Measurements from ENCODE around the gene HOXB13.
"Not testable (repeated sequence)": the region's sequence is repeated elsewhere in the genome, so short reads cannot be mapped to it uniquely, and the experiment has no call there.

Gene HOXB13

GRCh38 chr17:48726114-48726915 lies 2.2 kb downstream of the HOXB13 start:
- DNase-seq (ENCODE audit: low spot score) = no peak

GRCh38 chr17:48725288-48726064 lies 3.1 kb downstream of the HOXB13 start:
- no peak for DNase-seq (ENCODE audit: low spot score)

- DNase-seq (ENCODE audit: low spot score) = no peak
Measured at GRCh38 chr17:48725004-48725287, 3.6 kb downstream of the HOXB13 start.

GRCh38 chr17:48724251-48725003 lies 4.1 kb downstream of the HOXB13 start:
- peak; percentile 86 for DNase-seq (ENCODE audit: low spot score)

GRCh38 chr17:48723423-48724250 lies 4.9 kb downstream of the HOXB13 start:
- no peak for DNase-seq (ENCODE audit: low spot score)

GRCh38 chr17:48722915-48723422 lies 5.6 kb downstream of the HOXB13 start, which contains the start of gene PRAC2:
Gene PRAC2 (plus strand): TSS chr17:48723185. CDS start chr17:48724411, 1,226 bp downstream.
- DNase-seq (ENCODE audit: low spot score) = no peak

GRCh38 chr17:48722201-48722907 lies 6.2 kb downstream of the HOXB13 start, which contains the start of gene PRAC1:
Gene PRAC1 (minus strand): TSS chr17:48722518. CDS start chr17:48722392, 126 bp downstream.
- no peak for DNase-seq (ENCODE audit: low spot score)

- no peak for DNase-seq (ENCODE audit: low spot score)
Measured at GRCh38 chr17:48721009-48721402, 7.5 kb downstream of the HOXB13 start.

- no peak for DNase-seq (ENCODE audit: low spot score)
Measured at GRCh38 chr17:48720266-48721008, 8.1 kb downstream of the HOXB13 start.

GRCh38 chr17:48719642-48720265 lies 8.8 kb downstream of the HOXB13 start:
- no peak for DNase-seq (ENCODE audit: low spot score)

- DNase-seq (ENCODE audit: low spot score) = no peak
Measured at GRCh38 chr17:48718761-48719641, 9.5 kb downstream of the HOXB13 start.

GRCh38 chr17:48718227-48718760 lies 10.3 kb downstream of the HOXB13 start:
- no peak for DNase-seq (ENCODE audit: low spot score)

- no peak for DNase-seq (ENCODE audit: low spot score)
Measured at GRCh38 chr17:48717367-48718226, 11.0 kb downstream of the HOXB13 start.

- not testable (repeated sequence) for DNase-seq (ENCODE audit: low spot score)
Measured at GRCh38 chr17:48716549-48716948, 12.0 kb downstream of the HOXB13 start.

- DNase-seq (ENCODE audit: low spot score) = no peak
Measured at GRCh38 chr17:48715496-48716399, 12.8 kb downstream of the HOXB13 start.

GRCh38 chr17:48711128-48711527 lies 17.4 kb downstream of the HOXB13 start:
- DNase-seq (ENCODE audit: low spot score) = no peak

Measured in D341Med (cell line).